Neural progenitor cell (in vitro differentiated cells): ENCODE measurements around the gene PHACTR1.

ENCODE experiments used
- CTCF ChIP-seq: fragments of 200-600 bp; sonication (generic); IDR thresholded peaks from 2 replicates; pipeline ENCODE4 v1.5.1; 2017; ENCODE audit warnings: antibody characterized with exemption, mild to moderate bottlenecking
- EZH2 ChIP-seq: fragments of 200-600 bp; sonication (generic); IDR thresholded peaks from 2 replicates; pipeline ENCODE4 v1.6.1; 2017; ENCODE audit warnings: antibody characterized with exemption, mild to moderate bottlenecking, moderate library complexity
- EZH2phosphoT487 ChIP-seq: fragments of 200-600 bp; sonication (generic); IDR thresholded peaks from 2 replicates; pipeline ENCODE4 v1.6.1; 2017; ENCODE audit warnings: antibody characterized with exemption

GRCh38 chr6:13248053-13248452, 531.5 kb downstream of the PHACTR1 start:
- TF ChIP-seq CTCF (no peak), EZH2 (no peak), EZH2phosphoT487 (no peak)
